NK-92 treated with Interleukin-12 subunit alpha and Interleukin-12 subunit beta, amount 100 ng/mL, for 24 hours (cell line): Measurements from ENCODE around the gene SNAP29.
"Not testable (repeated sequence)": the region's sequence is repeated elsewhere in the genome, so short reads cannot be mapped to it uniquely, and the experiment has no call there.

Experiments used
- DNase-seq: peaks from one replicate; lab custom pipeline; 2025; lab: John Stamatoyannopoulos, UW

SNAP29 gene

DNA sequence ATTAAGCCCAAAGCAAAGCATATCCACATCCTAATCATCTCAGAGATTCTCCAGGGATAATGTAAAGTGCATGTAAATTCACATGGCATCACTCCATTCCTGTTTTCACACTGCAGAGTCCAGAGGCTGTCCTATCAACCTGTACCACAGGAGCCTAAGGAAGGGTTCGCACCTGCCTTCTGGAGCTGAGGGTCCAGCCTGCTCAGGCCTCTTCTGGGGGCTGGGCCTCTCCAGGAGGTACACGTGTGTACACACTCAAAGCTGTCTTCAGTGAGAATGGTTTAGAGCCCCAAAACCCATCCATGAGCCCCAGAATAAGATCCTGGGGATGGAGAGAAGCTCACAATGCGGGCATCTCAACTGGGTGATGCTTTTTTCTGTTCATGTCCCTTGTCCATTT is 24.1 kb upstream of the SNAP29 start:
- no peak for DNase-seq

DNA sequence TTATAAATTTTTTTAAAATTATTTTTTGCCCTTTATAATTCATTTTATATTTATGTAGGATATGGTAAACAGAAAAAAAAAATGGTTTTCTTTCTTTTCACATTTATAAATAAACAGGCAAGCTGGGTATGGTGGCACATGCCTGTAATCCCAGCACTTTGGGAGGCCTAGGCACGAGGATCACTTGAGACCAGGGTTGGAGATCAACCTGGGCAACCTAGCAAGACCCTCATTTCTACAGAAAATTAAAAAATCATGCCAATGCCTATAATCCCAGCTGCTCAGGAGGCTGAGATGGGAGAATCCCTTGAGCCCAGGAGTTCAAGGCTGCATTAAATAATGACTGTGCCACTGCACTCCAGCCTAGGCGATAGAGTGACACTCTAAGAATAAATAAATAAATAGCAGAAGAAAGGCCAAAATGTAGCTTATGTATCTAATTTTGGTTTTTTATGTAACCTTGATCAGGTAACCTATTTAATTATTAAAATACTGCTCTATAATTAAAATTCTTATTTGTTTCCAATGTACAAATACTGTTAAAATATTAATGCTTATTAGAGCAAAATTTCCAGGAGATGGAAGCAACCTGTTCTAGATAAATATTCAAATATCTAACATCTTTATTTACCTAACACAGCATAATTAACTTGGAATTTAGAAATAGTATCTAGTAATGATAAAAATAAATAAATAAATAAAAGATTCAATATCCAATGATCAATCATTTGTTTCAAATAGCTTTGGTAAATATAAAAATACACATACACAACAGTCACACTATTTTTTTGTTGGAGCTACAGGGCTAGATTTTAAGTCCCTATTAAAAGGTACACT is 21.6 kb upstream of the SNAP29 start:
- no peak for DNase-seq

DNA sequence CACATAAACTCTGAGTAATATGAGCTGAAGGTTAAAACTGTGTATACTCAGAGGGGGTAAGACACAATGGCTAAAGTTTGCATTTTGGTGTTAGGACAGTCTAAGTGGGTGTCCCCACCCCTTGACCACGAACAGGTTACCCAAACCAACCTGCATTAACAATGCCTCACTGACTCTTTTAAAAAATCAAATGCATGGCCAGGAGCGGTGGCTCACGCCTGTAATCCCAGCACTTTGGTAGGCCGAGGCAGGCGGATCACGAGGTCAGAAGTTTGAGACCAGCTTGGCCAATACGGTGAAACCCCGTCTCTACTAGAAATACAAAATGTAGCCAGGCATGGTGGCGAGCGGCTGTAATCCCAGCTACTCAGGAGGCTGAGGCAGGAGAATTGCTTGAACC is 19.5 kb upstream of the SNAP29 start:
- DNase-seq = not testable (repeated sequence)

DNA sequence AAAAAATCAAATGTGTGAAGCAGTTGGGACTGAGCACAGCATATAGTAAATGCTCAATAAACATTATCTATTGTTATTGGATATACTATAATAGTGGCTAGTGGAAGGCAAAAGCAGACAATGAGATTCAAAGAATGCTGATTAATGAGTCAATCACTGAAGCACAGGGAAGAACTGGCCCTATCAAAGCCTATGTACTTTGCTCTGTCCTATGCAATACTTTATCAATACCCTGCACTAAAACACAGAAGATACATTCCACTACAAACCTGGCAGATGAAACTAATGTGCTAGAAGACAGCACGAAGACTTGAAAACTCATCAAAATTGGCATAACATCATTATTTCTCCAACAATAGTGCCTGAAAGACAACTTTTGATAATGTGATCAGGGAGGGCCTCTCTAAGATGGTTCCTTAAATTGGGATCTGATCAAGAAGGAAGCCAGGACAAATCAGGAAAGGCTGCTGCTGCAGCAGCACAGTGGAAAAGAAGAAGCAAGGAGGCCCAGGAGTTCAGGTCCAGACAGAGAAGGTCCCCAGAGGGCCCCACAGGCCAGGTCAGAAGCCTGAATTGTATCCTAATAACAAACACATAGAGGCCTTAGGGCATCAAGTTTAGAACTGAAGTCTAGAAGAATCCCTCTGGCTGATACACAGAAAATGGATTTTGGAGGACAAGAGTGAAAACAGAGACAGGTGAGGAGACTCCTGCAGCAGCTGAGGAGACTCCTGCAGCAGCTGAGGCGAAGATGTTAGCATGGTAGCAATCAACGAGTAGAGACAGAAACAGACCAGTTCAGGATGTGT is 18.8 kb upstream of the SNAP29 start:
- no peak for DNase-seq

DNA sequence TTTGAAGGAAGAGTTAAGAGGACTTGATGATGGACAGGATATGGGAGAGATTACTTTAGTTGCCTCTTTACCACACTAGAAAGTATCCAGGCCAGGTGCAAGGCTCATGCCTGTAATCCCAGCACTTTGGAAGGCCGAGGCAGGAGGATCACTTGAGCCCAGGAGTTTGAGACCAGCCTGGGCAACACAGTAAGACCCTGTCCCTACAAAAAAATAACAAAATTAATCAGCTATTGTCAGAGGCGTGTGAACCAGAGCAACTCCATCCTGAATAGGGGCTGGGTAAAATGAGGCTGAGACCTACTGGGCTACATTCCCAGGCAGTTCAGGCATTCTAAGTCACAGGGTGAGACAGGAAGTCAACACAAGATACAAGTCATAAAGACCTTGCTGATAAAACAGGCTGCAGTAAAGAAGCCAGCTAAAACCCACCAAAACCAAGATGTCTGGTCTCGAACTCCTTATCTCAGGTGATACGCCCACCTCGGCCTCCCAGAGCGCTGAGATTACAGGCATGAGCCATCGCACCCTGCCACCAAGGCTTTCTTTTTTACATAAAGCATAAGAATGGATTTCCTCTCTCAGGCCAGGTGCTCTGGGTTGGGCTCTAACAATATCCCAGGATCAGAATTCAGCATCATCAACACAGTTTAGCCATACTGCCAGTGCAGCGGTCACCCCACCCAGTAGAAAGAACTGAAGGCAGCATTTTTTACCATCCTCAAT is 18.0 kb upstream of the SNAP29 start:
- DNase-seq = no peak

DNA sequence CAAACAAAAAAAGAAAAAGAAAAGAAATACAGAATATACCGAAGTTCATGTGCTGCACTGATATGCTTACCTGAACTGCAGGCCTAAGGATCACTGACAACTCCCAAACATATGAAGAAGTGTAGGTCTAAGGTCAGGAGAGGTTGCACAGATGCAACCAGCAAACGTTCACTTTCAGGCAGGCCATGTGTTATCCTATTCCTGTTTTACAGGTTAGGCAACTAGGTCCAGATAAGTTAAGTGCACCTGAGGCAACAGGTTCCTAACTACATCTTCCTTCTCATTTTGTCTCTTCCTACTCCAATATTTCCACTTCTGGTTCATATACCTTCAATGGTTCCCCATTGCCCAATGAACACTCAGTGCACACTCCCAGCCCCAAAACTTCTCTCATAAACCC is 15.3 kb upstream of the SNAP29 start:
- DNase-seq = no peak

DNA sequence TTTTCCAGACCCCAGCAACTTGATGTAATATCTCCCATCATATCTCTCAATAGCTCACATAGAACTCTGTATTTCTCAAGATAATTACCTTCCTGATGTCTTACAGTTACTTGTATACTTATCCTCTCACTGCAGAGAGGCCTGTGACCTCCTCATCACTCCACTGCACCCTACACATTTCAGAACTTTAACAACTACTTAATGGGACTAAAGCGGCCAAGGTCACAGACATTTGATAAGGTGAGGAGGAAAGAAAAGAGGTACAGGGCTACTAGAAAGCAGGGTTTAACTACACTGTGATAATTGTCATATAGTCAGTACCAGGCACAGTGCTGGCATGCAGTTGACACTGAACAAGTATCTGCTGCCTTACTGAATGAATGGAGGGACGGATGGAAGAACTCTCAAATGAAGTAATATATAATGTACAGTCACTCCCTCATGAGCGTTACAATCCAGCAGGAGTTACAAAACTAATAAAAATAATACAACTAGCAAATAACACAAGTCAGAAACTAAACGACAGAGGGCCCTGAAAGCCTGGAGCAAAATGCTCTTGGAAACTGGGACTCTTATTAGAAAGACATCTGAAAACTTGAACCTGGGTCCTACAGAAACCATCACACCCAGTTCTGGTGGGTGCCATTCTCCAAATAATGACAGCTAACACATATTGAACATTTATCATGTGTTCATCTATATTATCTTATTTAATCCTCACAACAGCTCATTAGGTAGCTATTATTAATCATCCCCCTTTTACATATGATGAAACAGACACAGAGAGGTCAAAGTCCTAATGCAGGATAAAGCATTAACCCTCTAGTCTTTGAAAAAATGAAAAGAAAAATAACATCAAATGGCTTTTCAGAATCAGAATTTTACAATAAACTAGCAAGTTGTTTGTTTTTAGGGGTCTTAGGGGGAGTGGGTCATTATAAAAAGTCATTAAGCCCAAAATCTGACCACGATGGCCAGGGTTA is 14.5 kb upstream of the SNAP29 start:
- no peak for DNase-seq

DNA sequence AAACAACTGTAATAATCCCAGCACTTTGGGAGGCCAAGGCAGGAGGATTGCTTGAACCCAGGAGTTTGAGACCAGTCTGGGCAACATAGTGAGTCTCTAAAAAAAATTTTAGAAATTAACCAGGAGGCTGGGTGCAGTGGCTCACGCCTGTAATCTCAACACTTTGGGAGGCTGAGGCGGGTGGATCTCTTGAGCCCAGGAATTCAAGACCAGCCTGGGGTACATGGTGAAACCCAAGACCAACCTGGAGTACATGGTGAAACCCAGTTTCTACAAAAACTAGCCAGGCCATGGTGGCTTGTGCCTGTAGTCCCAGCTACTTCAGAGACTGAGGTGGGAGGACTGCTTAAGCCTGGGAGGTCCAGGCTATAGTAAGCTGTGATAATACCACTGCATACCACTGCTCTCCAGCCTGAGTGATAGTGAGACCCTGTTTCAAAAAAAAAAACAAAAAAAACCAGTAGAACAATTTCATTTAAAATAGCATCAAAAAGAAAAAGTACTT is 11.4 kb upstream of the SNAP29 start:
- no peak for DNase-seq

DNA sequence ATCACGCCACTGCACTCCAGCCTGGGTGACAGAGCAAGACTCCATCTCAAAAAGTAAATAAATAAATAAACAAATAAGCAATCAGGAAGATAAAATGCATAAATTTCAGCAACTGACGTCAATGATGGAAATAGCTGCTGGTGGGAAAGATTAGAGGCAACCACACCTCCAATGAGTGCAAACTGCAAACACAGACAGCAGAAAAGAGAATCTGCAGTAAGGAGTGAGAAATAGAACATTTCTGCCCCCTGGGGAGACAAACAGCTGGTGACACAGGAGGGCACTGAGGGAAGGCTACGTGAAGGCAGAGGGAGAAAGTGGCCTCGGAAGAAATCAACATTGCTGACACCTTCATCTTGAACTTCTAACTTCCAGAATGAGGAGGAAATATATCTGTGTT is 6.7 kb upstream of the SNAP29 start:
- DNase-seq = no peak

DNA sequence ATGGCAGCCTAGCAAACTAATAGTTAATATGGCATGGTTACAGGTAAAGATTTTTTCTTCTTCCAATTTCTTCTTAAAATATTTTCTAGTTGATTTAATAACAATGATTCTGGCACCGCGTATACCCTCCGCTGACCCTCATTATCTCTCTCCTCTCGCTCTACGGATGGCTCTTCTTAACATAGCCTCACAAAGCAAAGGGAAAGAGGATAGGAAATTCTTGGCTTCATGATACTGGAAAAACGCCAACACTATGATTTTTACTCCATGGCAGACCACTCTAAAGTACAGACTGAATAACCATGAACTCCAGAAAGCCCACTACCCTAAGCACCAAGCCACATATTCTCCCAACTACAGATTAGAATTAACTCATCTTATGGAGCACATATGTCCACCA is 6.3 kb upstream of the SNAP29 start:
- no peak for DNase-seq

DNA sequence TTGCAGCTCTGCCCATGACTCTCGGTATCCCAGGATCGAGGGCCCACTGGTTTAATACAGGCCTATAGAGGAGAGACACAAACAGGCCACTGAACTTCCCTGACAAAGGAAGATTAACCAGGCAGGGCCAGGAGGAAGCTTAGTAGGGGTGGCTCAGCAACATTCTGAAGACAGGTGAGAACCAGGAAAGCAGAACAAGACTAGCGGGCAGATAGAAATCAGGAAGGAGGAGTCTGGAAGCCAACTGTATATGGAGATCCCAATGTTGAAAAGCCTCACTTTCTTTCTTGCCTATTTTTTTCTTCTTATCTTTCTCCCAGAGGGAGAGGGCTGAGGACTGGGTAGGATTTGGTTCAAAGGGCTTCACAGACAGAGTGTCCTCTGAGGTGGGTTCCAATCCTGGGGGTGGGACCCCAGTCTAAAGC is 5.6 kb upstream of the SNAP29 start:
- DNase-seq = no peak

DNA sequence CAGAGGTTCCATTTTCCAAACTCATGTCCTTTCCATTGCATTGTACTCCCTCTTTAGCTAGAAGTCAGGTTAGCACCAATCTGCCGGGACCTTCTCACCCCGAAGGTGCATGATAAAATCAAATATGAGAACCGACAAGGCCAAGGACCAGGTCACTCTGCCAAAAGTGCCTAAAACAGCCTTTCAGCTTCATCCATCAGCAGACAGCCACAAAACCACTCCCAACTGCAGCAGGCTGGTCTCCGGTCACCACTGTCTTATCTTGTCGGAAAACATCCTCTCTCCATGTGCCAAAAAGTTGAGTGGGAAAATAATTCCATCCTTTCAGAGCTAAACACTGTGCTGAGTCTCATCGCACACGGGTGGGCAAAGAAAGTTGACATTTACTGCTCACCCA is 1.6 kb upstream of the SNAP29 start:
- no peak for DNase-seq

DNA sequence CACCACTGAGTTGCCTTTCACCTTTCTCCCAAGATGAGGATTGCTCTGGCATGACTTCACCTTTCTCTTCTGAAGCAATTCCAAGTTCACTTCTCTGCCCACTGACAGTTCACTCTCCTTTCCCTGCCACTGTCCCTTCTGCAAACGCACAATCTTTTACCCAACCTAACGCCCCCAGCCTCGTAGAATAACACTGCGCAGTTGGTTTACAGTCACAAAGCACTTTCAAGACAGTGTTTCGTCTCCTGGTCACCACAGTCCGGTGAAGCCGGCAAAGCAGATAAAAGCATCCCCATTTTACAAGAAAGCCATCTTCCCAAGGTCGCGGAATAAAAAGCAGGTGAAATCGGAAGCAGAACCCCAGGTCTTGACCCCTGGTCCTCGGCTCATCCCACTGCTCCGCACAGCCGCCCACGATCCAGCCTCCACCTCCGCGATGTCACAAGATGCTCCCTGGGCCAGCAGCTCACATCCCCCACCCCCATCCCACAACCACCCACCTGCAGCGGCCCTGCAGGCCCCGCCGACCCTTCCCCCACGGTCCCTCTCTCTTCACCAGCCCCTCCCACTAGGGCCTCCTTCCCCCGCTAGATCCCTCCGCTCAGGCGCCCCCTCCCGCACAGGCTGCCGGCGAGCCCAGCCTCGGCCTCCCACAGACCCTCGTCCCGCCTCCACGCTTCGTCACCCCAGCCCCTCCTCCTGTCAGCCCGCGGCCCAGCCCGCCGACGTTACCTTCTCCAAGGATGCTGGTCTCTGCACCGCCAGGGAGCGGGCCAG is 781 bp upstream of the SNAP29 start:
- DNase-seq = peak; percentile 78

DNA sequence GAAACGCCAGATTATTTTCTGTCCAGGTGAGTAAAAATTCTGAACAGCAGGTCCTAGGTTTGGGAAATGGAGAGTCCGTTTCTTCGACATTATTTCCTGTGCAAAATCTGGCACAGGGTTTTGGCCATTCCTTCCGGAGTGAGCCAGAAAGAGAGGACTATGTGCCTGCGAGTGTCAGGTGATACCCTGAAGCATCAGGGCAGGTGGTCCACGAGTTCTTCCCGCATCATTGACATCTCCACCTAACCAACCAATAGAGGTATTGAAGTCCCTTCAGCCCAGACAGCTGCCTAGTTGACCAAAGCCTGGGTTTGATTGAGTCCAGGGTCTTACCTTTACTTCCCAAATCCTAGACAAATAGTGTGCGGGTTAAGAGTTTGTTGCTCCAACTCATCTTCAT is 808 bp downstream of the SNAP29 start:
- no peak for DNase-seq

DNA sequence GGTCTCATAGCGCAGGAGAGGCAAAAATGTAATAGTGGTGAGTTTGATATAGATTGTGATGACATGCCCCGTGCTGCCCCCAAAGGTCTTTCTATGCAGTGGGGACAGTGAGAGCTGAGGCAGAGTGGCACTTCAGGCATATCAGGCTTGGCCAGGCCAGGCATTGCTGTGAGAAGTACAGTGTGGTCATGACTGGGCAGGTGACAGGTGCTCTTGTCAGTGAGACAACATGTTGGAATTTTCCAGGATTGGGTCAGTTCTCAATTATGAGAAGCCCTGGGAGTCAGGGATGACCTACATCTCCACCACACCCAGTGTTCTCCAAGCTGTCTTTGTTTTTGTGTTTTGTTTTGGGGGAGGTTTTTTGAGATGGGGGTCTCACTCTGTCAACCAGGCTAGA is 3.7 kb downstream of the SNAP29 start:
- no peak for DNase-seq

DNA sequence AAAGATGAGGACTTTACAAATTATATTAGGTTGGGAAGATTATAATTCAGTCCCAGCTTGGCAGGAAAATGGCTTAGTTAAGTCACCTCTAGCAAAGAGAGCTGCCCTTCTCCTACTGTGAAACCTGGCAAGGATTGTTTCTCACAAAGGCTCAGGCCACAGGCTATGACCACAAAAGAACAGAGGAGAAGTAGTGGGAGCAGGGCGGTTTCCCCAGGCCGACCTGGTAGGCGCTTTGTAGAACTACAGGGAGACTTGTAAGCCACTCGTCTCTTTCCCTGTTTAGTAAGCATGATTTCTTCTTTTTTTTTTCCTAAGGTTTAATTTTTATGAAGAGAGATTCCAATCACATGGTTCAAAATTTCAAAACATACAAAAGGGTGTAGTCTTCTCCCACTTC is 4.6 kb downstream of the SNAP29 start:
- DNase-seq = no peak

DNA sequence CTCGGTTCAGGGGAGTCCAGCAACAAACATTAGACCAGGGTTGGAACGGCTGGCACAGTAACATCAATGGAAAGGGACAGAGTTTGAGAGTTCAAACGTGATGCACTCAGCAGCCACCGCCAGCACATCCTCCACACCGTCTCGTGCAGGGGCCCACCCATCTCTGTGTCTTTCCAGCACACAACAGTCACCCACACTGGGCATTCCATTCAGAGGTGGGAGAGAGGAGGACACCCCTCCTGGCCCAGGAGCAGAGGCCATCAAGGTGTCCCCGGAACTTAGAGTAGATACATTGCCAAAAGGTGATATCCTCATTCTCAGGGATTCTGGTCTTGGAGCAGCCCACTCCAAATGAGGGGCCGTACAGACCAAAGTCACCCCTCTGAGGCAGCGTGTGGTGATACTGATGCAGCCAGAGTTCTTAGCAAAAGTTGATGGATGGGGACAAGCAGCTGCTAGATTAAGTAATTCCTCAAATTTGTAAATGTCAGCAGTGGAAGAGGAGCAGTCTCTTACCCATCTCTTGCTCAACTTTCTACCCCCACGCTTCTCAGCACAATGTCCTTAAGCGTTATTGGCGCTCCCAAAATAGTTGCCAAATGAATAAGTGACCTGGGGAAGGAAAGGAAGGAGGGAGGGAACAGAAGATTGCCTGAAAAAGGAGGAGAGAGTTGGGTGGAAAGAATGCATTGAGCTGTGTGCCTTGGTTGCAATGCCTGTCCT is 5.5 kb downstream of the SNAP29 start:
- DNase-seq = no peak

DNA sequence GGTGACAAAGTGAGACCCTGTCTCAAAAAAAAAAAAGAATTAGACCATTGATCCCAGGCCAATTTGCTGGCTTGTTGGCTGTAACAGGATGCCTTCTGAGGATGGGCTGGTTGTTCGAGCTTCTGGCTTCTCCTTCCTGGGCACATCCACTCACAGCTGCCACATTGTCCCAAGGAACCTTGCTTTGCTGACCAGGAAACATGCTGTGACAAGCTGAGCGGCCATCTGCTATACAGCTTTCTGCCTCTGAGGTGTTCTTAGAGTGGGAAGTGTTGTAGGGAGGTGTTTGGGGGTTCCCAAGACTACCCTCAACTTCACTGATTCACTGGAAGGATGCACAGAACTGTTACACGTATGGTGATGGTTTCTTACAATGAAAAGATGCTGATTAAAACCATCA is 6.5 kb downstream of the SNAP29 start:
- no peak for DNase-seq

DNA sequence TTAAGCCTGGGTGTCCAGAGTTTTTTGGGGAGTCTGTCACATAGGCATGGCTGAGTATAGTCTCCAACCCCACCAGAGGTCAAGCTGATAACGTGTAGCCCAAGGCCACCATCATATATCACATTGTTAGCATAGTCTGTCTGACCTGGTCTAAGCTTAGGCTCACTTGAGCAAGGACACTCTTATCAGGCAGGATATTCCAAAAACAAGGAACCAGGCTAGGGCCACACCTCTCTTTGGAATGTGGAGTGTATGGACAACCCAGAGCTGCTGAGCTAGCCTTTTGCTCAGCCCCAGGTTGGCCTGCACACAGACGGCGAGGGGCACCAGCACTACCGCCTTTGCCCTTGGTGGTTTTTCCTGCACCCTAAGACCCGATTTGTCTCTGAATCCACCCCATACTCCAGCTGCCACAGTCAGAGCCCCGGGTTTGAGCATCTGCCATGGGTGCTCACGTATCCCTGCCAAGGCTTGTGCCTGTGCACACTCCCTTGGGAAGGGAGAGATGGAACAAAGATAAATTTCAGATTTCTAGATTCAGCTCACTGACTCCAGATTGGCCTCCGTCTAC is 7.2 kb downstream of the SNAP29 start:
- no peak for DNase-seq

DNA sequence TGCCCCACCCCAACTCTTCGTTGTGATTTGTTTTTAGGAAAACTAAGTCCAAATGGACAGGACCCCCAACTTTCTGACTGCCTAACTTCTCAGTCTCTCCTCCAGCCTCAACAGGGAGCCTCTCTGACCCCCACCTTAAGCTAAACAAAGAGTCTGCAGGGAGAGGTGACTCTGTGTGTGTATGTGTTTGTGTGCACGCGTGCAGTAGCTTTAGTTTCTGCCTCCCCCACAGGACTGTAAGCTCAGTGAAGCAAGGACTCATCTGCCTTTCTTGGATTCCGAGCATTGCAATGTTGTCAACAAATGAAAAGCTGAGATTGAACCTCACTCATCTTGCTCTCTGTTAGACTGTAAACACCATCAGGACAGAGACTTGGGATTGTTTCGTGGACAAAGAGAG is 7.9 kb downstream of the SNAP29 start:
- no peak for DNase-seq
